ENCODE data around the gene TDRD3.
"Not testable (repeated sequence)": the region's sequence is repeated elsewhere in the genome, so short reads cannot be mapped to it uniquely, and the experiment has no call there.

The TDRD3 gene

DNA sequence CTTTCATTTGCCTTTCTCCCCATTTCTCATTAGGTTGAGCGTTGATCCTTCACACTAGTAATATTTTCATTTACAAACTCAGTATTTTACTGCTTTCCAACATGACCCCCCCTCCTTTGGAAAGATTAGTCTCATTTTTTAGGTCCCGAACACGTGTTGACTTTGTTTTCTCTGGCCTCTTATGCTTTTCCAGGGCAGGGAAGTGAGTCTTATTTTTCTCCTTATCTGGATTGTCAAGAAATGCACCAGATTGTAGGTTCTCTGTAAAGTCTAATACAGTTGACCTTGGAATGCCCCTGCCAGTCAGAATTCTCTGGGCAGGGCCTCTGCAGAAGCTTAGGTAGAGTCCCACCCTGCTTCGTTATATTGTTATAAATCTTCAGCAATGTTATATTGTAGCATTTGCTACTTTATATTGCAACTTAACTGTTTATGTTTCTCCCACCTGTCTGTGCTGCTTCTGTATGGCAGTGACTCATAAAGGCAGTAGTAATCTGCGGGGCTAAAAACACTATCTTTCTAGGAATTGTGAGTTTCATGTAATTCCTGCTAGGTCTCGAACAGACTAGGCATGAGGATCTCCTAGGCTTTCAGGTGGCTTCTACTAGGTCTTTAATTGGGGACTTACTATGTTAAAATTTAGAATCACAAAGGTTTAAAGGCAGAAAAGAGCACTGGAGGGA, 2.0 kb downstream of the TDRD3 start:
- no peak for DNase-seq

DNA sequence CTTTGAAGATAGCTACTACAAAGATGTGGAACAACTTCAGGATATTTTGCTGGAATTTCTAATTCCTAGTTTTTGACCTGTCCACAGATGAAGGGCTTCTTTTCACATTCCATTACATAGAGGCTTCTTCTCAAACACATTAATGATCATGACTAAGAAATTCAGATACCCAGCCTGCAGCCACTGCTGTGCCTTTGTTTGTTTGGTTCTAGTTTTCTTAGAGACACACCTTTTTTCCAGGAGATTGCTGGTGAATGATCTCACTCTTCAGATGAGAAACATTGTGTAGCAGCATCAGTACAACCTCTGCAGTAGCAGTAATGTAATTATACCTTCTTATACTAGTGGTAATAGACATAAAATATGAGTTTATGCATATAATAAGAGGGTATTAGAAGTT, 5.0 kb downstream of the TDRD3 start:
- no peak for DNase-seq

DNA sequence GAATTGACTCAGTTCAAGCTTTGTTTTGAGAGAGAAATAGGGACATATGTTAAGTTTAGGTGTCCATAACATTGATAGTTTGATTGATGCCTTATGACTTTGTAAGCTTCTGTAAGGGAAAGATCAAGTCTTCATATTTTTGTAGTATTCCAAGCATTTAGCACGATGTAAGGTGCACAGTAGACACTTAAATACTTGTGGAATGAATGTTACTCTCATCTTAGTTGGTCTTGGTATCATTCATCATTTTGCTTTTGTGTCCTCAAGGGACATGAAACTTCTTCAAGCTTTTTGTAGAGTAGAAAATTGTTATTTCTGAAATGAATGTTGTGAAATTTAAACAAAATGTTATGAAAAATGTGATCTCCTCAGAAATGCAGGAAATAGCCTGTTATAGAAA, 10.1 kb downstream of the TDRD3 start:
- no peak for DNase-seq

DNA sequence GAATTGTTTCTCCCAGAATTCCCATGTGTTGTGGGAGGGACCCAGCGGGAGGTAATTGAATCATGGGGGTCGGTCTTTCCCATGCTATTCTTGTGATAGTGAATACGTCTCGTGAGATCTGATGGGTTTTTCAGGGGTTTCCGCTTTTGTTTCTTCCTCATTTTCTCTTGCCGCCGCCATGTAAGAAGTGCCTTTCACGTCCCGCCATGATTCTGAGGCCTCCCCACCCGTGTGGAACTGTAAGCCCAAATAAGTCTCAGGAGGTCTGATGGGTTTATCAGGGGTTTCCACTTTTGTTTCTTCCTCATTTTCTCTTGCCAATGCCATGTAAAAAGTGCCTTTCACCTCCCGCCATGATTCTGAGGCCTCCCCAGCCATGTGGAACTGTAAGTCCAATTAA, 10.8 kb downstream of the TDRD3 start:
- not testable (repeated sequence) for DNase-seq

DNA sequence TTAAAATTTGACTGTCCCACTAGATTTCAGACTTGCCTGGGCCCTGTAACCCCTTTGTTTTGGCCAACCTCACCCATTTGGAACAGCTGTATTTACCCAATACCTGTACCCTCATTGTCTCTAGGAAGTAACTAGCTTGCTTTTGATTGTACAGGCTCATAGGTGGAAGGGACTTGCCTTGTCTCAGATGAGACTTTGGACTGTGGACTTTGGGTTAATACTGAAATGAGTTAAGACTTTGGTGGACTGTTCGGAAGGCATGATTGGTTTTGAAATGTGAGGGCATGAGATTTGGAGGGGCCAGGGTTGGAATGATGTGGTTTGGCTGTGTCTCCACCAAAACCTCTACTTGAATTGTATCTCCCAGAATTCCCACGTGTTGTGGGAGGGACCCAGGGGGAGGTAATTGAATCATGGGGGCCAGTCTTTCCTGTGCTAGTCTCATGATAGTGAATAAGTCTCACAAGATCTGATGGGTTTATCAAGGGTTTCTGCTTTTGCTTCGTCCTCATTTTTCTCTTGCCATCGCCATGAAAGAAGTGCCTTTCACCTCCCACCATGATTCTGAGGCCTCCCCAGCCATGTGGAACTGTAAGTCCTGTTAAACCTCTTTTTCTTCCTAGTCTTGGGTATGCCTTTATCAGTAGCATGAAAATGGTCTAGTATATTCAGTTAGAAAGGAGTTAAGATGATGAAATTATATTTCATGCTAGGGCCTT, 12.7 kb downstream of the TDRD3 start:
- not testable (repeated sequence) for DNase-seq

DNA sequence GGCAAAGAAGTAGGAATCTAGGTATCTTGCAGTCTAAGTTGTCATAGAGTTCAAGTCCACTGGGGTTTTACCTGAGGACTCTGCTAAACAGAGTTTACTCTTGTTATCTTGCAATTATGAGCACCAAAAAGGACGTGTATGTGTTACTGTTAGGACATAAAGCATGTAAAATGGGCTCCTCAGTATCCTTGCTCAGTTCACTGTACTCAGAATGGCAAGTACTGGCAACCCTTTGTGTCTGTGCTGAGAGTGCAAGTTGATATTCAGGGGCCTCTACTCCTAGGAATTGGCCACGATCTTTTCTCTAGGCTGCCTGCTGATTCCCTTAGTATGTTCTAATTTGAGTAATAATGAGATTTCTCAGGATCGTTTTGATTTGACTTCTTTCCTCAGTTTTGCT, 13.3 kb downstream of the TDRD3 start:
- DNase-seq: no peak

DNA sequence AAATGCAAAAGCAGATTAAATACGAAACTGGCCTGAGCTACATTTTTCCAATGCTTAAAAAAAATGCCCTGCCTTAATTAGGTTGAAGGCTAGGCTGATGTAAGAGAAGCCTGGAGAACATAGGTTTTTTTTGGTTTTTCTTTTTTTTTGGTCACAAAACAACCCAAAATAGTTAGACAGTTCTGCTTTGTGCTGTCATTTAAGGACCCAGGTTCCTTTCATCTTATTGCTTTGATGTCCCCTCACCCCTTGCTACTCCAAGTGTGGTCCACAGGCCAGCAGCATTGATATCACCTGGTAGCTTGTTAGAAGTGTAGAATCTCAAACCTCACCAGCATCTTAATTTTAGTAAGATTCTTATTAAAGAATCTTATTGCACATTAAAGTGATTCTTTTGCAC, 14.4 kb downstream of the TDRD3 start:
- DNase-seq: no peak

DNA sequence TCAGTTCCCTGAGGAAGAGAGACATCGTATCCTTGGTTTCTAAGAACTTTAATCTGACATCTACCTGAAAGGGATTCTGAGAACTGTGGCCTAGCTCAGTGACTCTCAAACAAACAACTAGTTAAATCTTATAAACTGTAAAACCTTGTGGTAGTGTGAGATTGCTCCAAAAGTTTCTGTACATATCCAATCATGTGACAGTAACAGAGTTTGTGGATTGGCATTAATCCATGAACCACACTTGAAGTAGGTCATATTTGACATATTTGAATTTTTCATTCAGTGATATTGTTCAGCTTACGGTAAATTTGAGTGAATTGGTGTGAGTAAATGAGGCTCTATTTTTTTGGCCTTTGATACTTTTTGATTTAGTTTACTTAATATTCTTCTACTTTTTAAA, 15.0 kb downstream of the TDRD3 start:
- no peak for DNase-seq

DNA sequence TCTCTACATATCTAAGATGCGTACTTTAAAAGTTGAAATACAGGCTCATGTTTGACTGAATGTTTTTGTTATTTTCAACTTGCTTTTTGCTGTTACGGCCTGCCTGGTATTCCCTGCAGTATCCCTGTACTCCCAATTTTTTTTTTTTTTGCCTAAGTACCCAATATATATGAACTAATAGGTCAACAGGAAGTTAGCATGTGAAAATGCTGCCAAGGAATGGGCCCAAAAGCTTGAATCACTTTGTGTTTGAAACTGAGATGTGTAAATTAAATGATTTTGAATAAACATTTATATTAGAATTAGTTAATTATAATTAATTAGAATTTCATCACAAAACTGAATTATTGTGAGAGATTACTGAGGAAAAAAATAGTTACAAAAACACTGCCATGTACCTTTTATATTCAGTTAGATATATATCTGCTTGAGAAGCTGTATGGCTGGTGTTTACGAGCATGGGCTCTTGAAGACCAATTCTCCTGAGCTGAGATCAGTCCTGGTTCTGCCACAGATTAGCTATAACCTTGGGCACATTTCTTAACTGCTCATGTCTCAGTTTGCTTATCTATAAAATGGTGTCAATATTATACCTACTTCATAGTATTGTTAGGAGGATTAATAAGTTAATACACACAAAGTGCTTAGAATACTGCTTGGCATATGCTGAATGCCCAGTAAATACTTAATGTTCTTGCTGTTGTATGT, 16.0 kb downstream of the TDRD3 start:
- no peak for DNase-seq

DNA sequence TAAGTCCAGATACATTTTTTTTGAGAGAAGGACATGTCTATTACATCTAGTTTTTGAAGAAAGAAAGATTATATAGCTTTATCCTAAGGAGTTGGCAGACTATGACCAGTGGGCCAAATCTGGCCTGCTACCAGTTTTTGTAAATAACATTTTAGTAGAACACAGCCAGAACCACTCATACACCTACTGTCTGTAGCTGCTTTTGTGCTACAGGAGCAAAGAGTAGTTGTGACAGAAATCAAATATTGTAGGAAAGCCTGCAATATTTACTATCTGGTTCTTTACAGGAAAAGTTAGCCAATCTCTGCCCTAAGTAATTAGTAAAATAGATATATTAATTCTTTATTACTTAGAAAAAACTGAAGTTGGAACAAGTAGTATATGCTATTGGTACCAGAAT, 17.2 kb downstream of the TDRD3 start:
- DNase-seq: no peak

DNA sequence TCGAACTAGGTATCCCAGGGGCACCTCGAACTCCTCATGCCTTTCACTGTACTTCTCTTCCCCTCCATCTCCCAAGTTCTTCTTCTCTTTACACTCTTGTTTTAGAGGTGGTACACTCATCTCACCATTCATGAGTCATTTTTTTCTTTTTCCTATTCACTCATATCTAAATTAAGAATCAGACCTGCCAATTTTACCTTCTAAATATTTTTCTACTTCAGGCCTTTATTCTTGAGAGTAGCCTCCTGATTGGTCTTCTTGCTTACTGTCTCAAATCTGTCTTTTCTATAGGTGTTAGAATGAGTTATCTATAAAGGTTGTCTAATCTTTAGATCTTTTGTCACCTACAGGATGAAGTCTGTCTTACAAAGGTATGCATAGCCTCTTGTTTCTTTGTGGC, 20.7 kb downstream of the TDRD3 start:
- no peak for DNase-seq

DNA sequence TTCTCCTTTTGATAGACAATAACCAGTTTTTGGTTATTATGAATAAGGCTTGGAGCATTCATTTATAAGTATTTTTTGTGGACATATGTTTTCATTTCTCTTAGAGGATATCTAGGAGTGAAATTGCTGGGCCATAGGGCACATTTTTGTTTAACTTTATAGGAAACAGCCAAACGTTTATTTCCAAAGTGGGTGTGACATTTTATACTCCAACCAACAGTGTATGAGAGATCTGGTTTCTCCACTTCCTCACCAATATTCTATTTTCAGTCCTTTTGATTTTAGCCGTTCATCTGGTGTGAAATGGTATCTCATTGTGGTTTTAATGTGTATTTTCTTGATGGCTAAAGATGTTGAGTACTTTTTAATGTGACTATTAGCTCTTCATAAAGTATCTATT, 21.9 kb downstream of the TDRD3 start:
- no peak for DNase-seq

DNA sequence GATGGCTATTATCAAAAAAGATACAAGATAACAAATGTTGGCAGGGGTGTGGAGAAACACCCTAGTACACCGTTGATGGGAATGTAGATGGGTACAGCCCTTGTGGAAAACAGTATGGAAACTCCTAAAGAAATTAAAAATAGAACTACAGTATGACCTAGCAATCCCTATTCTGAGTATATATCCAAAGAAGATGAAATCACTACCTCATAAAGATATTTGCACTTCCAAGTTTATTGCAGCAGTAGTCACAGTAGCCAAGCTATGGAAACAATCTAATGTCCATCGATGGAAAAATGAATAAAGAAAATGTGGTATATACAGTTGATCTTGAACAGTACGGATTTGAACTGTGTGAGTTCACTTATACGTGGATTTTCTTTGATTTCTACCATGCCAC, 28.3 kb downstream of the TDRD3 start:
- DNase-seq: no peak

DNA sequence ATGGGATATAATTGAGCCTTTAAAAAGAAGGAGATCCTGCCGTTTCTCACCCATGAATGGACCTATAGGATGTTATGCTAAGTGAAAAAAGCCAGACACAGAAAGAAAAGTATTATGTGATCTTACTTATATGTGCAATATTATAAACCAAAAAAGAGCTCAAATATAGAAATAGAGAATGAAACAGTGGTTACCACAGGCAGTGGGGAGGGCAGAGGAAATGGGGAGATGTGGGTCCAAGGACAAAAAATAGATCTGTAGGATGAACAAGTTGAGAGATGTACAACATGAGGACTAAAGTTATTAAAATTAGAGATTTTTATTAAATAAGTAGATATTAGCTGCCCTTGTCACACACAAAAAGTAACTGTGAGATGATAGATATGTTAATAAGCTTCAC, 29.1 kb downstream of the TDRD3 start:
- no peak for DNase-seq

DNA sequence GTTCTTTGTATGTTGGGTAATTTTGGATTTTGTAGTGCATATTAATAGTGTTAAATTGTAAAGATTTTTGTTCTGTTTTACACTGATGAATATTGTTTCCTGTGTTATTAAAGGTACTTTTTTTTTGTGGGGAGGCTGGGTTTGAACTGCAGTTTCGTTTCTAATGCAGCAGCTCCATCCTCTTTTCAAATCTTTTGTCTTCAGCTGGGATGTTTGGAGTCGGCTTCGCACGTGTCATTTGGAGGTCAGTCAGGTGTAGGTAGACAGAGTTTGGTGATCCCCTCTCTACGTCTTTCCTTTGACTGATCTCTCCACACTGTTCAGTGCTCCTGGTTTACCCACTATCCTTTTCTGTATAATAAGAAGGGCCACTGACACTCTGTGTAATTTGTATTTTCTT, 30.3 kb downstream of the TDRD3 start:
- DNase-seq: no peak

DNA sequence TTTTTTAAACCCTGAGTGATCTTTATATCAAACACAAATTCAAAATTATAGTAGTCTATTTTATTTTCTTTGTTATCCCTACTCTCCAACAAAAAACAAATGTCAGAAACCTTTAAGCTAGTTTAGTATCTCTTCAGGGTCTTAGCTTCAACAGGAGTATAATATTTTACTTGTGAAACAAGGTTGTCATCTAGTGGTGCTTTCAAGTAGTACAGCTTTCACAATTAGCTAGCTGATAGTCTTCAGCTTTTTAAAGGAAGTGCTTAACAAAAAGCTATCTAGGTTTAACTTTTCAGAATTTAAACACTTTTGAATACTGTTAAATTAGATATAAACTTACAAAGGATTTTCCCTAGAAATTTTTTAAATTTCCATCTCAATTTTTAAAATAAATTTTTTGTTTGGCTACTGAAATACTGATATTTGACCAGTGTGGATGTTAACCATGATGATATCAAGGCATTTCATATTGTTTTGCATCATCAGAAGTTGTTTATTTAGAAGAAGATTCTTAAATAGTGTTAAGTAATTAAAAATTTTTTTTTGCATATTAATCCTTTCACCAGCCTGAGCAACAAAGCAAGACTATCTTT, 34.2 kb downstream of the TDRD3 start:
- peak; percentile 79 for DNase-seq

DNA sequence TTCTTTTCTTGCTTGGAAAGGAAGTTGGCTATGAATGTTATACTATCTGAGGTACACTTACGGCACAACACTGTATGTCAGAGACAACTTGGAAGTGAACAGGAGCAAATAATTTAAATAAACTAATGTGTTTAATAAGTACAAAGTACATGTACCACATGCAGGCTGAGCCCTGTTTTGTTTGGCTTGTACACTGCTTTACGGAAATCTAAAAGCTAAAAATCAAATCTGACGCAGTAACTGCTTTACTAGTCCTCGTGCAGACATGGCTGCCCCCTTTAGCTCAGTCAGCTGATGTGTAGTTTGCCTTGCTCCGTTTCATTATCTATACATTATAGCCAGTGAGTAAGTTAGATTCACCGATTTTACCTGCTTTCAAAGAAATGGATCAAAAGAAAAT, 36.5 kb downstream of the TDRD3 start:
- DNase-seq: no peak

DNA sequence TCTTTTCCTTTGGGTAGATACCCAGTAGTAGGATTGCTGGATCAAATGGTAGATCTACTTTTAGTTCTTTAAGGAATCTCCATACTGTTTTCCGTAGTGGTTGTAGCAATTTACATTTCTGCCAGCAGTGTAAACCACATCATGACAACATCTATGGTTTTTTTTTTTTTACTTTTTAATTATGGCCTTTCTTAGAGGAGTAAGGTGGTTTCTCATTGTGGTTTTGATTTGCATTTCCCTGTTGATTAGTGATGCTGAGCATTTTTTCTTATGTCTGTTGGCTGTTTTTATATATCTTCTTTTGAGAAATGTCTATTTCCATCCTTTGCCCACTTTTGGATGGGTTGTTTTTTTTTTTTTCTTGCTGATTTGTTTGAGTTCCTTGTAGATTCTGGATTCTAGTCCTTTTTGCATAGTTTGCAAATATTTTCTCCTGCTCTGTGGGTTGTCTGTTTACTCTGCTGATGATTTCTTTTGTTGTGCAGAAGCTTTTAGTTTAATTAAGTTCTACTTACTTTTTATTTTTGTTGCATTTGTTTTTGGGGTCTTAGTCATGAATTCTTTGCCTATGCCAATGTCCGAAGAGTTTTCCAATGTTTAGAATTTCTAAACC, 38.8 kb downstream of the TDRD3 start:
- DNase-seq: no peak

DNA sequence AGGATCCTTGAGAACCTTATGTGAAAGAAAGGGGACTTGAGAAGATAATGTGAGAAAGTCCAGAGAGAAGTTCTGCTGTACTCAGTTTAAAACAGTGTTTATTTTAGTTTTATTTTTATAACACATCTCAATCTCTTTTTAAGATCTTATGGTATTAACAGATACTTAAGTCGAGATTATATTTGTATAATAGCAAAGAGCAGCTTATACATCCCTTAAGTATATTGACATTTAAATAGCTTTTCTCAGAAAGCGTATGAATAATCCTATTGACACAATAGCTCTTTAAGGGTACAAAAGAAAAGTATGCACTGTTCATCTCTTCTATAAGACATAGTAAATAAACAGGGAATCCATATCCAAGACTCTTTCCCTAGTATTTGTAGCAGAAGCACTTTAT, 42.2 kb downstream of the TDRD3 start:
- no peak for DNase-seq

DNA sequence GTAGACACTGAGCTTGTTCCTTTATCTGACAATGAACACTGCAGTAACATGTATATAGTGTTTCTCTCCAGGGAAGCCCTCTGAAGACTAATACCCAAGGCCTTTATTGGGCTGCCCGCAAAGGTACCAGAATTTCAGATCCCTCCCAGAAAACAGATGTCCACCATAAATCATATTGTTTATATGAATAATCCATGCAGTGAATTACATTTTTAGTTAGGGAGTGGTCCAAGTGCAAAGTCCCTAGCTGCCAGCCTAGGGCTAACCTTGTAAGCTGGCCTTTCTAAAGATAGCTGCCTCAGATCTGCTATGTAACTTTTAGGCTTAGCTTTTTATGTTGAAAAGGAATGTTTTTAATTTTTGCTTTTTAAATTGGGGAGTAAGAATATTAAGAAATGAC, 44.7 kb downstream of the TDRD3 start:
- no peak for DNase-seq

DNA sequence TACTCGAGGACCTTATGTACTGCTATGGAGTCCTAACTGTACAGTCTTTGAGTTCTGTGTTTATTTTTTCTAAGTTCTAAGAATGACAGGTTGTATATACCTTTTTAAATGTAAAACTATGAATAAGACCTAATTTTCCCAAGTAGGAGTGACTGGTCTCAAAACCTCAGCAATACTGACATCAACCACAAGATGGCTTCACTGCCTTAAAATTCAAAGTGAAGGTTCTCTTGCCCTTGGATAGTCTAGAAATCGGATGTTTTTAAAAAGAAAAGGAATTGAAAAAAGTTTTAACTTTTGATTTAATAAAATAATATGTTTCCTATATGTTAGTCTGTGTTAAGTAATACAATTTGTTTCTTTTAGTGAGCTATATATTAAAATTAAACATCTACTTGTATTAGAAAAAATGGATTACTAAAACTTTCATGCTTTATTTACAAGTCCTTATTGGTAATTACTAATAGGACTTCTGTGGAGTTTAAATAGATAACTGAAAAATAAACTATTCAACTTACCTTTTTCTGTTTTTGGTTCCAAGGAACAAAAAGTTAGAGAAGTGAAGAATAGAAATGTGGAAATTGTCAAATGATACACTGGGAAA, 52.0 kb downstream of the TDRD3 start:
- peak; percentile 35 for DNase-seq

DNA sequence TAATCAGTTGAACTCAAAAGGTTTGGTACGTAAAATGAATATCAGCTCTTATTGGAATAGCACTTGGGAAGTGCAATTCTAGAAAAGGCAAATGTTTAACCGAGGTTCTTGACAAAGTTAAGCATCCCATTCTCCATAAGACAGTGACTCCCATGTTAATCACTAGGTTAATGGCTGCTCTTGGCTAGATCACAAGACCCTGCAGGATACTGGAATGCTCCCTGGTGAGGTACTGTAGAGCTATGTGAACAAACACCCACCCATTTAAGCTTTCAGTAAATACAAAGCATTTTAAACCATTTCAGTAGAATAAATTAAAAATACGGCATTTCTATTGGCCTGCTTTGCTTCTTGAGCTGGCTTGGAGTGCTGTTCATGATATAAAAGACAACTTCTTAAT, 56.5 kb downstream of the TDRD3 start:
- no peak for DNase-seq

DNA sequence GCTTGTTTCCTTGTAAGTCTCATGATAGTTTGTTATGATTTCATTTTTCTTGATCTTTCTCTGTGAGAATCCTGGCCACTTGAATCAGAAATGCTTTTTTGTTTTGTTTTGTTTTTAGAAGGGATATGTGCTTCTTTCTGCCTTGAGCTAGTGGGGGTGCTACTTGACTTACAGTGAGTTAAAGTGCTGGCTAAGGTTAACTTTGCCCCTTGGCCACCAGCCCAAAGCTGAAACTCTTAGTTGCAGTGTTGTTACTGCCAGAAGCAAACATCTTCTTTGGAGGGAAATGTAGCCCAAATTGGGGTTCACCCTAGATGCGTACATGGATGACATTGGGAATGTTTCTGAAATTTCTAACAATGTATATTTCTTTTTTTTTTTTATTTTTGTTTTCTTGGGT, 57.4 kb downstream of the TDRD3 start:
- DNase-seq: no peak

Data from NCI-H2171 treated with DMSO at 0.1 percent for 48 hours (cell line).